Esophagus muscularis mucosa (tissue), 4 donors: ENCODE data around the gene CLEC4G. TPM values are rescaled to one million over a fixed set of nuclear protein-coding genes. Genes with fewer than 3 reads are reported as not detected.
"Not testable (repeated sequence)": the region's sequence is repeated elsewhere in the genome, so short reads cannot be mapped to it uniquely, and the experiment has no call there.

Source experiments
- DNase-seq: peaks from one replicate; pipeline ENCODE4 v3.0.0-alpha.2; 2017; ENCODE audit errors: extremely low spot score
- H3K27ac ChIP-seq, 4 donors: fragments of 200-600 bp; sonication (generic); replicated peaks in 1 of 4; 1 replicate in 3 of 4; 2 replicates in 1 of 4; pipeline ENCODE4 v1.5.1; 2016 to 2019; ENCODE audit warnings: mild to moderate bottlenecking in 1 of 4
- H3K27me3 ChIP-seq, 4 donors: fragments of 200-600 bp; sonication (generic); one replicate each; pipeline versions ENCODE4 v1.5.1 to v1.6.0; 2016 to 2019
- H3K36me3 ChIP-seq, 4 donors: fragments of 200-600 bp; sonication (generic); one replicate each; pipeline ENCODE4 v1.5.1; 2016 to 2019
- H3K4me1 ChIP-seq, 4 donors: fragments of 200-600 bp; sonication (generic); one replicate each; pipeline ENCODE4 v1.5.1; 2016 to 2019
- H3K4me3 ChIP-seq, 4 donors: fragments of 200-600 bp; sonication (generic); 1 replicate in 2 of 4; 2 replicates in 2 of 4; pipeline ENCODE4 v1.5.1; 2016 to 2019; ENCODE audit warnings: mild to moderate bottlenecking in 4 of 4, moderate library complexity in 1 of 4
- H3K9me3 ChIP-seq, 4 donors: fragments of 200-600 bp; sonication (generic); 1 replicate in 3 of 4; 2 replicates in 1 of 4; pipeline ENCODE4 v1.5.1; 2016 to 2019
- CTCF ChIP-seq, 3 experiments: fragments of 200-600 bp in 2 of 3; fragments of 450-650 bp in 1 of 3; sonication (generic) in 2 of 3; IDR thresholded peaks; one replicate each; pipeline ENCODE4 v1.5.1; 2017 to 2019; ENCODE audit warnings: antibody characterized with exemption in 3 of 3, mild to moderate bottlenecking in 2 of 3, moderate library complexity in 1 of 3
- EP300 ChIP-seq: sonication (generic); formaldehyde crosslinking; IDR thresholded peaks from one replicate; pipeline ENCODE4 v1.6.1; 2017; ENCODE audit warnings: antibody characterized with exemption
- POLR2A ChIP-seq: fragments of 450-650 bp; IDR thresholded peaks from one replicate; pipeline ENCODE4 v1.6.1; 2017; ENCODE audit warnings: antibody characterized with exemption, moderate library complexity, mild to moderate bottlenecking, low read depth
- POLR2AphosphoS5 ChIP-seq, 2 donors: sonication (generic); formaldehyde crosslinking; IDR thresholded peaks; one replicate each; pipeline ENCODE4 v1.6.1; 2017; ENCODE audit warnings: antibody characterized with exemption in 2 of 2
- WGBS: methylation state at CpG from one replicate; pipeline ENCODE4 v1.1.5; 2018; 5-methylcytosine and 5-hydroxymethylcytosine counted together
- intact Hi-C: fragments of 100-400 bp; cut with DNase I; formaldehyde crosslinking; loops from one replicate; pipeline ENCODE4 v1.15.1; 2023
- total RNA-seq, 4 donors: library from RNA; depleted of rRNA; stranded (reverse); fragments of >200 nt; gene quantifications; one replicate each; pipeline versions ENCODE4 v1.1.0 to v1.2.1, GENCODE V29; 2016

CLEC4G gene
- total RNA-seq, 4 donors from 2014 or later, result 0.75 to 2.5 (median 1.8) TPM

GRCh38 chr19:7767487-7767886 is 35.6 kb upstream of the CLEC4G start:
- Histone ChIP-seq H3K9me3 (no peaks in the 10 kb centered on the region), H3K4me3 (no peak overlapping the region), H3K4me1 (no peaks in the 10 kb centered on the region), H3K27me3 (peaks cover 0 to 71% (median 0%) of the 10 kb centered on the region in 4 donors), H3K36me3 (no peaks in the 10 kb centered on the region), H3K27ac (no peak overlapping the region)
- TF ChIP-seq POLR2AphosphoS5 (IDR thresholded peaks at IDR 0.05), result no peak
- TF ChIP-seq POLR2A, result no peak
- no peak for TF ChIP-seq EP300
- no peak for TF ChIP-seq CTCF (IDR thresholded peaks at IDR 0.05)
- no peak for DNase-seq
- intact Hi-C loops, result no loop called here
- WGBS, result 83% methylated on average over 4 of the region's 4 CpGs

- H3K27me3 ChIP-seq, result peaks cover 0 to 68% (median 0%) of the 10 kb centered on the region in 4 donors
- DNase-seq, result no peak
- no peaks in the 10 kb centered on the region for H3K9me3 ChIP-seq
- H3K36me3 ChIP-seq, result no peaks in the 10 kb centered on the region
- H3K27ac ChIP-seq, result no peak overlapping the region
- no peak overlapping the region for H3K4me3 ChIP-seq
- WGBS, result 45% methylated on average over 7 of the region's 11 CpGs
- TF ChIP-seq EP300, result no peak
- TF ChIP-seq CTCF (IDR thresholded peaks at IDR 0.05), result no peak
- TF ChIP-seq POLR2AphosphoS5 (IDR thresholded peaks at IDR 0.05), result no peak
- TF ChIP-seq POLR2A, result no peak
- no peaks in the 10 kb centered on the region for H3K4me1 ChIP-seq
- intact Hi-C loops, result no loop called here
Observed at GRCh38 chr19:7766535-7766934, 34.6 kb upstream of the CLEC4G start.

- WGBS, result no CpG with 5 or more reads among the region's 2 CpGs
- H3K27ac ChIP-seq, H3K36me3 ChIP-seq, H3K9me3 ChIP-seq, H3K4me1 ChIP-seq, H3K4me3 ChIP-seq, intact Hi-C loops, DNase-seq: not testable (repeated sequence)
- peaks cover 0 to 75% (median 0%) of the 10 kb centered on the region in 4 donors for H3K27me3 ChIP-seq
Observed at GRCh38 chr19:7765043-7765442, 33.1 kb upstream of the CLEC4G start.

- Histone ChIP-seq H3K9me3 (peaks cover 0 to 10% (median 9%) of the 10 kb centered on the region in 4 donors), H3K27me3 (peaks cover 0 to 71% (median 0%) of the 10 kb centered on the region in 4 donors)
- H3K4me3 ChIP-seq, DNase-seq, H3K4me1 ChIP-seq, H3K27ac ChIP-seq, H3K36me3 ChIP-seq, intact Hi-C loops: not testable (repeated sequence)
- 81% methylated on average over 3 of the region's 3 CpGs for WGBS
Observed at GRCh38 chr19:7764157-7764556, 32.2 kb upstream of the CLEC4G start.

- no peak for DNase-seq
- Histone ChIP-seq H3K27ac (no peak overlapping the region), H3K36me3 (no peaks in the 10 kb centered on the region), H3K9me3 (peaks cover 0 to 15% (median 14%) of the 10 kb centered on the region in 4 donors), H3K27me3 (peaks cover 0 to 71% (median 0%) of the 10 kb centered on the region in 4 donors), H3K4me3 (no peak overlapping the region), H3K4me1 (no peaks in the 10 kb centered on the region)
- 42% methylated on average over 1 of the region's 1 CpG for WGBS
- no peak for TF ChIP-seq POLR2A
- no peak for TF ChIP-seq EP300
- no peak for TF ChIP-seq POLR2AphosphoS5 (IDR thresholded peaks at IDR 0.05)
- TF ChIP-seq CTCF (IDR thresholded peaks at IDR 0.05), result no peak
- intact Hi-C loops, result no loop called here
Observed at GRCh38 chr19:7763696-7764095, 31.8 kb upstream of the CLEC4G start.

GRCh38 chr19:7762719-7763293 is 30.9 kb upstream of the CLEC4G start, which contains the start of gene CLEC4M:
CLEC4M (plus strand) TSS chr19:7763243; CDS start chr19:7763267, 24 bp downstream.
- Histone ChIP-seq H3K4me3 (no peak within 1 kb of the TSS), H3K27me3 (peaks cover 0 to 68% (median 0%) of the 10 kb centered on the region in 4 donors), H3K4me1 (no peaks in the 10 kb centered on the region), H3K27ac (no peak within 1 kb of the TSS), H3K36me3 (no peaks in the 10 kb centered on the region), H3K9me3 (peaks cover 0 to 24% (median 22%) of the 10 kb centered on the region in 4 donors)
- no peak for TF ChIP-seq POLR2A
- no peak for TF ChIP-seq CTCF (IDR thresholded peaks at IDR 0.05)
- no peak for TF ChIP-seq POLR2AphosphoS5 (IDR thresholded peaks at IDR 0.05)
- TF ChIP-seq EP300, result no peak
- intact Hi-C loops, result no loop called here
- no peak for DNase-seq
- 71% methylated on average over 8 of the region's 8 CpGs for WGBS
